Gastroesophageal sphincter (tissue), 4 donors: ENCODE data around the gene PTPN14. TPM values are rescaled to one million over a fixed set of nuclear protein-coding genes. Genes with fewer than 3 reads are reported as not detected.
A peak's percentile ranks its signal among the peaks of the same experiment; 100 is the strongest.

ENCODE experiments used
- ATAC-seq: fragments of 150-250 bp; one replicate; pipeline ENCODE4 v1.9.1; 2016; ENCODE audit warnings: mild to moderate bottlenecking, moderate library complexity
- H3K27ac ChIP-seq, 4 donors: fragments of 200-600 bp; sonication (generic) in 3 of 4; 1 replicate in 3 of 4; 2 replicates in 1 of 4; pipeline ENCODE4 v1.5.1; 2016 to 2019
- H3K27me3 ChIP-seq: fragments of 200-600 bp; sonication (generic); one replicate; pipeline ENCODE4 v1.5.1; 2019
- H3K36me3 ChIP-seq, 2 donors: fragments of 200-600 bp; sonication (generic); one replicate each; pipeline ENCODE4 v1.5.1; 2019; ENCODE audit warnings: control low read depth in 1 of 2
- H3K4me1 ChIP-seq, 3 donors: fragments of 200-600 bp; sonication (generic); 1 replicate in 2 of 3; 2 replicates in 1 of 3; pipeline ENCODE4 v1.5.1; 2016 to 2019; ENCODE audit warnings: control low read depth in 2 of 3
- H3K4me3 ChIP-seq, 2 donors: fragments of 200-600 bp; sonication (generic); one replicate each; pipeline ENCODE4 v1.5.1; 2019; ENCODE audit warnings: mild to moderate bottlenecking in 1 of 2, moderate library complexity in 1 of 2
- H3K9me3 ChIP-seq, 3 donors: fragments of 200-600 bp; sonication (generic); one replicate each; pipeline ENCODE4 v1.5.1; 2017 to 2019; ENCODE audit warnings: control low read depth in 2 of 3
- EP300 ChIP-seq: sonication (generic); formaldehyde crosslinking; IDR thresholded peaks from one replicate; pipeline ENCODE4 v1.6.1; 2017; ENCODE audit warnings: antibody characterized with exemption, mild to moderate bottlenecking
- POLR2A ChIP-seq, 2 donors: fragments of 450-650 bp; IDR thresholded peaks; one replicate each; pipeline ENCODE4 v1.6.1; 2017; ENCODE audit warnings: antibody characterized with exemption in 2 of 2, mild to moderate bottlenecking in 2 of 2, moderate library complexity in 1 of 2
- POLR2AphosphoS5 ChIP-seq: sonication (generic); formaldehyde crosslinking; IDR thresholded peaks from one replicate; pipeline ENCODE4 v1.6.1; 2017; ENCODE audit warnings: antibody characterized with exemption
- WGBS, 2 donors: methylation state at CpG; one replicate each; pipeline ENCODE4 v1.1.5; 2018; ENCODE audit warnings: low coverage in 1 of 2; 5-methylcytosine and 5-hydroxymethylcytosine counted together
- total RNA-seq, 4 donors: library from RNA; depleted of rRNA; stranded (reverse); fragments of >200 nt; gene quantifications; one replicate each; pipeline ENCODE4 v1.1.0, GENCODE V29; 2016
- TF ChIP-seq, protein P1 (sequence below), 4 experiments: fragments of 200-600 bp in 2 of 4; fragments of 450-650 bp in 2 of 4; sonication (generic) in 1 of 4; IDR thresholded peaks; one replicate each; pipeline ENCODE4 v1.5.1; 2017 to 2019; ENCODE audit warnings: antibody characterized with exemption in 4 of 4, mild to moderate bottlenecking in 2 of 4, moderate library complexity in 2 of 4

The PTPN14 gene
- total RNA-seq, 4 donors from 2014 or later: 38.9 to 96.8 (median 75.4) TPM

- no peaks in the 10 kb centered on the region for H3K27me3 ChIP-seq
- 96 to 100% methylated on average over 3 to 4 of the region's 4 CpGs for WGBS, 2 donors
- H3K36me3 ChIP-seq: no peaks in the 10 kb centered on the region
- no peak overlapping the region for H3K4me3 ChIP-seq
- no peaks in the 10 kb centered on the region for H3K9me3 ChIP-seq
- H3K27ac ChIP-seq: no peak overlapping the region
- H3K4me1 ChIP-seq: peaks cover 0 to 16% (median 4%) of the 10 kb centered on the region in 3 donors
- ATAC-seq: no peak
- TF ChIP-seq POLR2A (IDR thresholded peaks at IDR 0.05): no peak
- TF ChIP-seq, protein P1, sequence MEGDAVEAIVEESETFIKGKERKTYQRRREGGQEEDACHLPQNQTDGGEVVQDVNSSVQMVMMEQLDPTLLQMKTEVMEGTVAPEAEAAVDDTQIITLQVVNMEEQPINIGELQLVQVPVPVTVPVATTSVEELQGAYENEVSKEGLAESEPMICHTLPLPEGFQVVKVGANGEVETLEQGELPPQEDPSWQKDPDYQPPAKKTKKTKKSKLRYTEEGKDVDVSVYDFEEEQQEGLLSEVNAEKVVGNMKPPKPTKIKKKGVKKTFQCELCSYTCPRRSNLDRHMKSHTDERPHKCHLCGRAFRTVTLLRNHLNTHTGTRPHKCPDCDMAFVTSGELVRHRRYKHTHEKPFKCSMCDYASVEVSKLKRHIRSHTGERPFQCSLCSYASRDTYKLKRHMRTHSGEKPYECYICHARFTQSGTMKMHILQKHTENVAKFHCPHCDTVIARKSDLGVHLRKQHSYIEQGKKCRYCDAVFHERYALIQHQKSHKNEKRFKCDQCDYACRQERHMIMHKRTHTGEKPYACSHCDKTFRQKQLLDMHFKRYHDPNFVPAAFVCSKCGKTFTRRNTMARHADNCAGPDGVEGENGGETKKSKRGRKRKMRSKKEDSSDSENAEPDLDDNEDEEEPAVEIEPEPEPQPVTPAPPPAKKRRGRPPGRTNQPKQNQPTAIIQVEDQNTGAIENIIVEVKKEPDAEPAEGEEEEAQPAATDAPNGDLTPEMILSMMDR (IDR thresholded peaks at IDR 0.05): no peak
- no peak for TF ChIP-seq POLR2AphosphoS5
- TF ChIP-seq EP300: no peak
Measured at GRCh38 chr1:214435867-214436266, 115.5 kb downstream of the PTPN14 start.

- Histone ChIP-seq H3K4me1 (no peaks in the 10 kb centered on the region), H3K4me3 (no peak overlapping the region), H3K36me3 (no peaks in the 10 kb centered on the region), H3K9me3 (no peaks in the 10 kb centered on the region), H3K27me3 (no peaks in the 10 kb centered on the region), H3K27ac (no peak overlapping the region)
- WGBS, 2 donors: 94 to 100% methylated on average over 1 of the region's 1 CpG
- ATAC-seq: no peak
- TF ChIP-seq POLR2AphosphoS5 (no peak), EP300 (no peak), POLR2A (IDR thresholded peaks at IDR 0.05) (no peak)
- TF ChIP-seq, protein P1 (IDR thresholded peaks at IDR 0.05): no peak
Measured at GRCh38 chr1:214432245-214432644, 119.2 kb downstream of the PTPN14 start.

GRCh38 chr1:214429951-214430770 is 121.2 kb downstream of the PTPN14 start:
- no peak for ATAC-seq
- Histone ChIP-seq H3K27me3 (no peaks in the 10 kb centered on the region), H3K4me1 (peaks cover 0 to 10% (median 0%) of the 10 kb centered on the region in 3 donors), H3K4me3 (no peak overlapping the region), H3K9me3 (no peaks in the 10 kb centered on the region), H3K27ac (no peak overlapping the region), H3K36me3 (no peaks in the 10 kb centered on the region)
- no peak for TF ChIP-seq POLR2A (IDR thresholded peaks at IDR 0.05)
- WGBS, 2 donors: 84 to 85% methylated on average over 9 of the region's 9 CpGs

- 62 to 65% methylated on average over 7 of the region's 7 CpGs for WGBS, 2 donors
- TF ChIP-seq EP300 (no peak), POLR2AphosphoS5 (no peak), POLR2A (IDR thresholded peaks at IDR 0.05) (no peak)
- TF ChIP-seq, protein P1 (IDR thresholded peaks at IDR 0.05): no peak
- H3K9me3 ChIP-seq: no peaks in the 10 kb centered on the region
Measured at GRCh38 chr1:214427871-214428277, 123.5 kb downstream of the PTPN14 start.

GRCh38 chr1:214426426-214426812 is 125.0 kb downstream of the PTPN14 start:
- Histone ChIP-seq H3K9me3 (no peaks in the 10 kb centered on the region), H3K36me3 (no peaks in the 10 kb centered on the region), H3K27me3 (no peaks in the 10 kb centered on the region), H3K4me3 (no peak overlapping the region), H3K4me1 (peaks cover 0 to 20% (median 0%) of the 10 kb centered on the region in 3 donors), H3K27ac (no peak overlapping the region)
- TF ChIP-seq, protein P1 (IDR thresholded peaks at IDR 0.05): no peak
- TF ChIP-seq POLR2AphosphoS5 (no peak), POLR2A (IDR thresholded peaks at IDR 0.05) (no peak), EP300 (no peak)
- WGBS, 2 donors: 76 to 83% methylated on average over 2 of the region's 2 CpGs
- no peak for ATAC-seq

More at GRCh38 chr1:214427871-214428277, 123.5 kb downstream of the PTPN14 start:
- ATAC-seq: peak; percentile 25
- Histone ChIP-seq H3K36me3 (no peaks in the 10 kb centered on the region), H3K27ac (no peak overlapping the region), H3K27me3 (no peaks in the 10 kb centered on the region), H3K4me3 (no peak overlapping the region), H3K4me1 (peaks cover 0 to 13% (median 0%) of the 10 kb centered on the region in 3 donors)
